DMS53 (cell line): ENCODE measurements around the gene GALNT9.
A peak's percentile ranks its signal among the peaks of the same experiment; 100 is the strongest.
"Not testable (repeated sequence)": the region's sequence is repeated elsewhere in the genome, so short reads cannot be mapped to it uniquely, and the experiment has no call there.

Experiments
- DNase-seq: peaks from one replicate; lab custom pipeline; 2025; lab: John Stamatoyannopoulos, UW

The GALNT9 gene

DNA sequence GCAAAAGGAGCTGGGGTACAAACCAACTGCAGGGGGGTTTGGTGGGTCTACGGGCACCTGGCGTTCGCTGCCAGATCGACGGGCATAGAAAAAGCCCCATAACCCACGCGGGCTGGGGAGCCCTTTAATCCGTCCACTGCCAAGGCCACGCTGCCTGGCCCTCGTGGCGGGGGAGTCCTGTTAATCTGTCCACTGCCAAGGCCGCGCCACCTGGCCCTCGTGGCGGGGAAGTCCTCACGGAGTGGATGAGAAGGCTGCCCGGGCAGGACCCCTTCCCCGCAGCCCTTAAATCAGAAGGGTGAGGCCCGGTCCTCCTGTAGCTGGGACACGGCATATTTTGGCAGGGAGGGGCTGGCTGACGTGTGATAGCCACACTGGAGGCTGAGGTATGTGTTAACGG lies 99.0 kb downstream of the GALNT9 start:
- DNase-seq = no peak

DNA sequence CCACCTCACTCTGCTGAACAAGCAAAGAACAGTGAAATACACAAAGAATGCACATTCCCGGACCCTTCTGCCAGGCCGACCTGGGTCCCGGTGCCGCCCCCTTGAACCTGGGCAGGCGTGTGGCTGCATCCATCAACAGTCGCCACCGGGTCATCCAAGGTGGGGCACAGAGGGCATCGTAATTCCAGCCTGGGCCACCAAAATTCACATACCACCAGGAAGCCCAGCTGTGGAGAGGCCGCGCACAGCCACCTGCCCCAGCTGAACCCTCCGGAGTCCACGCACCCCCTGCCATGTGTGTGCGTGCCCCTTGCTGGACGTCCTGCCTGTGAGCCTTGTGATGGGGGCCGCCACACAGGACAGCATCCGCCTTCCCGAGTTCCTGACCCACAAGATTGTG lies 99.5 kb downstream of the GALNT9 start:
- DNase-seq = no peak

DNA sequence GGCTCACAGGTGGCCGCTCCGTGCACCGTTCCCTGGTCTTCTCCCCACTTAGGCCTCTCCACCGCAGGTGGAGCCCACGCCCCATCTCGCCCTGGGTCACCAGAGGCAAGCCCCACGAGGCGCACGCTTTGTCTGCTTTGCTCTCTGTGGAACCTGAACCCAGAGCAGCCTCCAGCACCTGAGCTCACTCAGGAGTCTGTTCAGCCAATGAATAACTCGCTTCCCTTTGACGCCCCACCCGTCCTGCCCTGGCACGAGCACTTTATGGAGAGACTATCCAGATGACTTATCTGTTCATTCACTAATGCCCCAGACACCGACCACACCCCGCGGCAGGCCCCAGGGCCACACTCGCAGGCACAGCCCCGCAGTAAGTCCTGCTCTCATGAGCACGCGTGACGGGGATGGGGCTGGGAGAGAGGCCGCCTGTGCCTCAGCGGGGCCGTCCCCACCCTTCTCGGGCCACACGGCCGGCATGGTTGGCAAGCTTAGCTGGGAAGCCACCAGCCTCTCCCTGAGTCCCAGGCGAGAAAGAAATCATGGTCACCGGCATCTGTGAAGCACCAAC lies 100.1 kb downstream of the GALNT9 start:
- no peak for DNase-seq

DNA sequence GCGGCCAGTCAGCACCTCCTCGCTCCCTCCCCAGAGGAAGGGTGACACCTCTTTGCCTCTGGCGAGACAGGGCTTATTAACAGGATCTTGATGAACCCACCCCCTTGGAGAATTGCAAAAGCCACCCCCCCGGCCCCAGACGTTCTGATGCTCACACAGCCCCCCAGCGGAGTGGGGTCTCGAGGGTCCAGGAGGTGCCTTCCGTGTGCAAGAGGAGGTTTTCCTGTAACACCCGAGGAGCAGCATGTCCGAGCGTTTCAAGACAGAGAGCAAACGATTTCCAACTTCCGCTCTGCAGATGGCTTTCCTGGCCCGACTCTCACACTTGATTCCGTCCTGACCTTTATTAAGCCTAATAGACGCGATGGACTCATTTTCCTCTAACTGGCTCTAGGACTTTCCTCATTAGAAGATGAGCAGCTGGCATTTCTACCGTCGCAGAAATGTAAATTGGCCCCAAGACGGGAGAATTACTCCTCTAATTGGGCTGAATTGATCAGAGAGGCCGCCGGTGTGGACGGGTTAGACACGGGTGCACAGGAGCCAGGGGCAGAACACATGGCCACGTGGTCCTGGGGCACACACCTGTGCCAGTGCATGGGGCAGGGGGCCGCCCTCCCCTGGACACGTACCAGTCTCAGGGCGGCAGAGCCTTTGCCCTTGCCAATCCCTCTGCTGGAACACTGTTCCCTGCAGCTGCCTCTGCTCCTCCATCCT lies 100.8 kb downstream of the GALNT9 start:
- DNase-seq = no peak

DNA sequence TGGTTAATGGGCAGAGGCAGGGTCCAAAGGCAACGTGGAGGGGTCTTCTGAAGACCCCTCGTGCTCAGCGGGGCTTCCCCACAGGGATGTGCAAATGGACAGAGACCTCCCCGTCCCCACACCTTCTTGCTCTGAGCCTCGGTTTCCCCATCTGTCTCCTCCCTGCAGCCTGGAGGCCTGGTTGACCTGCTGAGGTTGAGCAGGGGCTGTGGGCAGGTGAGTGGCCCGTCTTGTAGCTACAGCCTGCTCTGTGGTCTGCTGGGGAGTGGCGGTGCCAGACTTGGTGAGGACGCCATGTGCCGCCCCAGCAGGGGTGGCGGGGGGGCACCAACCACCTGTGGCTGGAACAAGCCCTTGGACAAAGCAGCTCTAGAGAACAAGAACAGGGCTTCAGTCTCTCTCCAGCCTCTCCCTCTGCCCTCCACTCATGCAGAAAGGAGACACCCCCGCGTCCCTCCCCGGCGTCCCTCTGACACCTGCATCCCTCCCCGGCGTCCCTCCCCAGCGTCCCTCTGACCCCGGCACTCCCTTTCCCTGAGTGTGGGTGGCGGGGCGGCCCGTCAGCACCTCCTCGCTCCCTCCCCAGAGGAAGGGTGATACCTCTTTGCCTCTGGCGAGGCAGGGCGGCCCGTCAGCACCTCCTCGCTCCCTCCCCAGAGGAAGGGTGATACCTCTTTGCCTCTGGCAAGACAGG lies 101.5 kb downstream of the GALNT9 start:
- no peak for DNase-seq

DNA sequence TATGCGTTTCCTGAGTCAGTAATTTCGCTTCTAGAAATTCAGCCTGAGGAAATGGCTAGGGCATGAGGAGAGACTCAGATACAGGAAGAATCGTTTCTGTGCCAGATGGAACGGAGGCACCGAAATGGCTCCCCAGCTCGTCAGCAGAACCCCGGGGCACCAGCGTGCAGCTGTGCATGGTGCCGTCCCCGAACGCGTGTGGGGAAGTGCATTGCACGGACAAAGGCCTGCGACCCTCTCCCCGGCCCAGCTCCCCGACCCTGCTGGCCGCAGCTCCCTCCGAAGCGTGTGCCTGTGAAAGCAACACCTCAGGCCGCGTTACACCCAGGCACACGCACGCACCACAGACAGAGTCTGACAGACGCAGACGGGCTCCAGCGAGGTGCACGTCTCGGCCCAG lies 102.3 kb downstream of the GALNT9 start:
- no peak for DNase-seq

DNA sequence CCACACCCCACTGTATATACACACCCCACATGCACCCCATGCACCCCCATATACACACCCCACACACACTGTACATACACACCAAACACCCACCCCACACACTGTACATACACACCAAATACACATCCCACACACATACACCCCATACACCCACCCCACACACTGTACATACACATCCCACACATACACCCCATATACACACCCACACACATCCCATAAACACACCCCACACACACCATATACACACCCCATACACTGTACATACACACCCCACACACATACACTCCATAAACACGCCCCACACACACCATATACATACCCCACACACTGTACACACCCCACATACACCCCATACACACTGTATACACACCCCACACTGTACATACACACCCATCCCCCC lies 102.8 kb downstream of the GALNT9 start:
- DNase-seq = no peak

DNA sequence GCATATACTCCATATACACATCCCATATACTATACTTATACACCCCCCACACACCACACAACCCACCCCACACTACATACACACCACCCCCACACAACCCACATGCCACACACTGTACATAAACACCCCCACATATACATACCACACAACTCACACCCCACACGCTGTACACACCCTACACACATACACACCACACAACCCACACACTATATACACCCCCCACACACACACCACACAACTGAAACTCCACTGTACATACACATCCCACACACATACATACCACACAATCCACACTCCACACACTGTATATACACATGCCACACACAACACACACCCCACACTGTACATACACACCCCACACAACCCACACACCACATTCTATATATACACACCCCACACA lies 104.2 kb downstream of the GALNT9 start:
- no peak for DNase-seq

DNA sequence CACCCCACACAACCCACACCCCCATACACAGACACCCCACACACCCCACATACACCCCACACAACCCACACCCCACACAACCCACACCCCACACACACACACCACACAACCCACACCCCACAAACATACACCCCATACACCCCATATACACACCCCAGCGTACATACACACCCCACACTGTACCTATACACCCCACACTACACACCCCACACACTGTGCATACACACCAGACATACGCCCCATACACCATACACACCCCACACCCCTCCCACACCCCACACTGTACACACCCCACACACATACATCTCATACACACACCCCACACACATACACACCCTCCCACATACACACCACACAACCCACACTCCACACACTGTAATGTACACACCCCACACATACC lies 104.9 kb downstream of the GALNT9 start:
- DNase-seq = no peak

DNA sequence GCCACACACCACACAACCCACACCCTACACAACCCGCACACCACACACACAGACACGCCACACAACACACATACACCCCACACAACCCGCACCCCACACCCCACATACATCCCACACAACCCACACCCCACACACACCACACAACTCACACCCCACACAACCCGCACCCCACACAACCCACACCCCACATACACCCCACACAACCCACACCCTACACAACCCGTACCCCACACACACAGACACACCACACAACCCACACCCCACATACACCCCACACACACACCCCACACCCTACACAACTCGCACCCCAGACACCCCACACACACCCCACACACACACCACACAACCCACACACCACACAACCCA lies 106.6 kb downstream of the GALNT9 start:
- no peak for DNase-seq

DNA sequence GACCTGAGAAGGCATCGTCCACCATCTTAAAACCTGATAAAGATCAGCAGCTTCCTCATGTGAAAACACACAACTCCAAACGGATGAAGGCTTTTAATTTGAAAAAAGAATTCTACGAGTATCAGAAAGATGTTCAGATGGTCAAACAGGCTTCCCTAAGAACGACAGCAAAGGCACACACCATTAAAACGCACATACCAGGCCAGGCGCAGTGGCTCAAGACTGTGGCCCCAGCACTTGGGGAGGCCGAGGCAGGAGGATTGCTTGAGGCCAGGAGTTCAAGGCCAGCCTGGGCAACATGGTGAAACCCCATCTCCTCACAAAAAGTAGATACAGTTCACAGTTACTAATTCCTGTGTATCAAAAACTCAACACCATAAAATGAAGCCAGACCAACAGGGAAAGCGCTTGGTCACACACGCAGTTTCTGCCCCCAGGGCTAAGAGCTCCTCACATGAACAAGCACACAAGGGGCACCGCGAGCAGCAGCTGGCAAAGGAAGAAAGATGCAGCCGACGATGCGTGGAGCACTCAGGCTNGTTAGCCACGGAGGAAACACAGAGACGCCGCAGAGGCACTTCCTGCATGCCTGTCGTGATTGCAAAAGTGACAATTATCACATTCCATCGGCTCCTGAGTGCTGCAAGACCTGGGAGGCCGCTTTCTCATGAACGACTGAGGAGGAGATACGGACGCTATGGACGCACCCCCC lies 107.1 kb downstream of the GALNT9 start:
- peak; percentile 52 for DNase-seq

DNA sequence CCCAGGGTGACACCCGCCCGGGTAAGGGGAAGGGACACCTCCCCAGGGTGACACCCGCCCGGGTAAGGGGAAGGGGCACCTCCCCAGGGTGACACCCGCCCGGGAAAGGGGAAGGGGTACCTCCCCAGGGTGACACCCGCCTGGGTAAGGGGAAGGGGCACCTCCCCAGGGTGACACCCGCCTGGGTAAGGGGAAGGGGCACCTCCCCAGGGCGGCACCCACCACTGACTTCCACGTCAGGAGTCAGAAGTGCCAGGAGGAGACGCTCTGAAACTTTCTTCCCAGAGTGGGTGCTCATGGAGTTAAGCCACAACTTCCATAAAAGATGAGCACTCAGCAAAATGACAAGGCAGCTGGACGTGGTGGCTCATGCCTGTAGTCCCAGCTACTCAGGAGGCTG lies 109.6 kb downstream of the GALNT9 start:
- DNase-seq = not testable (repeated sequence)

DNA sequence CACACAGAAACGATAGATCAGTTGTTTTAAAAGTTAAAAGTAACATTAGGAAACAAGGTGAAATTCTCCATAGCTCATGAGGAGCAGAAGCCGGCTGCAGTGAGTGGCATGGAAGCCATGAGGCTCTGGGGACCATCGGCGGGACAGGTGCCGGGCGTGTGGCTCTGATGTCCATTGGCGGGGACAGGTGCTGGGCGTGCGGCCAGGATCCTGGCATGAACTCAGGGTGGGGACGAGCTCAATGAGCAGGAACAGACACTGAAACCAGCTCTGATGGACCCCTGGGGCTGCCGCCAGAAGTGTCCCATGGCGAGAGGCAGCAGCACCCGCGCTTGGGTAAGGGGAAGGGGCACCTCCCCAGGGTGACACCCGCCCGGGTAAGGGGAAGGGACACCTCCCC lies 110.1 kb downstream of the GALNT9 start:
- DNase-seq = no peak

DNA sequence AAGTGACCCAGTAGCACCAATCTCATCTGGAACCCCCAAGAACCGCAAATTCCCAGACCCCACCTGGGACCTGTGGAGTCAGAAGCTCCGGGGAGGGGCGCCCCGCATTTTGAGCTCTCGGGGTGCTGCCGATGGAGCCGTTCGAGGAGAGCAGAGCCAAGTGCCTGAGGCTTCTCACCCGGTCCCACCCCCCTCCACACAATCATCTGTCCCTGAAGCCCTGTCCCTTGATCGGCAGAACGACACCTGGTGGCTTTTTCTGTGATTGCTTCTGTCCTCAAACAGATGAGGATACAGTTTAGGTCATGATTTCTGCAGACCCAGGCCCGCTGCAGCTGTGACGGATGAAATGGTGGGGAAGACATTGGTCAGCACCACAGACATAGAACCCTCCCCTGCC lies 110.5 kb downstream of the GALNT9 start:
- peak; percentile 61 for DNase-seq

DNA sequence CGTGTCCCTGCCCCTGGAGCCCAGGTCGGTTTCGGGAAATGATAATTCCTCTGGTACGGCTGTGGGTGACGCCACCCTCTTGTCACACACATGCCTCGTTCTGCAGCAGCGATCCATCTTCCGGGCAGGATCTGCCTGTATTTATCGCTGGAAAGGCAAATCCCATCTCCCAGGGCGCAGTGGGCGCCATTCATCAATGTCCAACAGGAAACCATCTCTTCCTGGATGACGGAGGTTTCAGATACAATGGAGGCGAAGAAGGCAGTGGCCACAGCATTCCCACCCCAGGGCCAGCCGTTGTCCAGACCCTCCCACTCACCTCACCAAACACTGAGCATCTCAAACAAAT lies 110.9 kb downstream of the GALNT9 start:
- DNase-seq = no peak

DNA sequence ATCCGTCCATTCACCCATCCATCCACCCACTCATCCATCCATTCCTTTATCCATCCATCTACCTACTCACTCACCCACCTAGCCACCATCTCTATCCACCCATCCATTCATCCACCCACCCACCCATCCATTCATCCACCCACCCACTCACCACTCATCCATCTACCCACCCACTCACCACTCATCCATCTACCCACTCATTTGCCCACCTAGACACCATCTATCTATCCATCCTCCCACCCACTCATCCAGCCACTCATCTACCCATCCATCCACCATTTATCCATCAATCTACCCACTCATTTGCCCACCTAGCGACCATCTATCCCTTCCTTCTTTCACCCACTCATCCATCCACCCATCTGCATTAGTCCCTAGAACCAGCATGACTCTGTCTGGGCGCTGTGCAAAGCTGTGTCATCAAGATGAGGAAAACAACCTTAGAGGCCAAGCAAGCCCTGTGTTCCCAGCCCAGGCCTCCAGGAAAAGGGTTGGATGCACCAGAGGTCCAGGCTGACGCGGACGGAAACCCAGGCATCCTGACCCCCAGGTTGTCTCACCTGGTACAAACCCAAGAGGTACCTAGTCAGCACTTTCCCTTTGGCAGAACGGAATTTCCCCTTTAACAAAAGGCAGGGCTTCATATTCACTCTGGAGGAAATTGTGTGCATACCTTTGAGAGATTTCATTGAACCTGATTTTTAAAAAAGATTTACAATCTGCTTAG lies 111.4 kb downstream of the GALNT9 start:
- no peak for DNase-seq

DNA sequence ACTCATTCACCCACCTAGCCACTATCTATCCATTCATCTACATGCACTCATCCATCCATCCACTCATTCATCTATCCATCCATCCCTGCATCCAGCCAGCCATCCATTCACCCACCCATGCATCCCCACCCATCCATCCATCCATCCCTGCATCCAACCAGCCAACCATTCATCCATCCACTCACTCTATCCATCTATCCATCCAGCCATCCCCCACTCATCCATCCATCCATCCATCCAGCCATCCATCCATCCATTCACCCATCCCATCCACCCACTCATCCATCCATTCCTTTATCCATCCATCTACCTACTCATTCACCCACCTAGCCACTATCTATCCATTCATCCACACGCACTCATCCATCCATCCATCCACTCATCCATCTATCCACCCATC lies 112.0 kb downstream of the GALNT9 start:
- no peak for DNase-seq

DNA sequence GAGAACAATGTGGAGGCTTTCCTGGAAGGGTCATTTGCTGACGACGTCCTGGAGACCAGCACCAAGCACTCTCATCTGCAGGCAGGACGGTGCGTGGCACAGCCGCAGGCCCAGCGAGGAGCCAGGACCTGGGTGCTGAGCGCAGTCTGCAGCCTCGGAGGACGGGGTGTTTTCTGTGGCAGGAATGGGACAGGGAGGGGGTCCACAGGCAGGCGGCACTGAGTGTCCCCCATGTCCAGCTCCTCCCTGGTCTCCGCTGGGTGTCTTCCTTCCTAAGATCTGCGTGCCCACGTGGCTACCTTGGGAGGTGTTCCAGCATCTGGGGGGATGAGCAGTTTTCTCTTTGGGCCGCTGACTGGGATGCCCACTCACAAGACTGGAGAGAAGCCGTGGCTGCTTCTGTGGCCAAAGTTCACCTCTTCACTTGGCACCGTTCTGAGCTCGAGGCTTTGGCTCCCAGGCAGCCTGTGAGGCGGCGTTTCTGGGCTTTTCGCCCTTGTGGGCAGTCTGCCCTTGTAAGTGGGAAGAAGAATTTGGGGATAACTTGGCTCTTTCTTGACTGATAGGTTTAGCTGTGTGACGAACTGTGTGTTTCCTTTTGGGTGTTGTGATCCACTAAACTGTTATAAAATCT lies 112.9 kb downstream of the GALNT9 start:
- no peak for DNase-seq

DNA sequence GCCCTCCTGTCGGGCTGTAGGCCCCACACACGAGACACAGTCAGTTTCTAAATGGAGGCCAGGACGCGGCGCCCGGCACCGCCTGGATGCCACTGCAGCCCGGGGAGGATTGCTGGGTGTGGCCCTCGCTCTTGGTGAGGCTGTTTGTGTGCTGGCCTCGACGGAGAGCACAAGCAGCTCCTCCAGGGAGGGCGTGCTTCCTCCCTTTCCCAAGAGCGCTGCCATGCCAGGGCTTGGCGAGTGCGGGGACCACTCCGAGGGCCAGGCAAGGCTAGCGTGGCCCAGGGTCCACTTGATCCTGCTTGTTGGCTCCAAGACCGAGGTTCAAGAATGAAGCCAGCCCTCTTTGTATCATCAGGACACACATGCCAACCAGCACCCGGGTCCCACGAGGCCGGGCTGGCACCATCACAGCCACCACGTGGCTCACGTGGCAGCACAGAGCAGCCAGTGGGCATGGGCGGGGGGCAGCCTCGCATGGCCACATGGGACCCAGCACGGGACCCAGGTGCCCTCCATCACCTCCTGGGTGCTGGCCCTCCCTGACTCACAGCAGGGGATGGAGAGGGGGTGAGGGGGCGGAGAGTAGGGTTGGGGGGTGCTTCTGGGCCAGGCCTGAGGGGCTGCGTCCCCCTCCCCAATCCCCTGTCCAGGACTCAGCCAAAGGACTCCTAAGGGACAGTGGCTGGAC lies 113.9 kb downstream of the GALNT9 start:
- no peak for DNase-seq

DNA sequence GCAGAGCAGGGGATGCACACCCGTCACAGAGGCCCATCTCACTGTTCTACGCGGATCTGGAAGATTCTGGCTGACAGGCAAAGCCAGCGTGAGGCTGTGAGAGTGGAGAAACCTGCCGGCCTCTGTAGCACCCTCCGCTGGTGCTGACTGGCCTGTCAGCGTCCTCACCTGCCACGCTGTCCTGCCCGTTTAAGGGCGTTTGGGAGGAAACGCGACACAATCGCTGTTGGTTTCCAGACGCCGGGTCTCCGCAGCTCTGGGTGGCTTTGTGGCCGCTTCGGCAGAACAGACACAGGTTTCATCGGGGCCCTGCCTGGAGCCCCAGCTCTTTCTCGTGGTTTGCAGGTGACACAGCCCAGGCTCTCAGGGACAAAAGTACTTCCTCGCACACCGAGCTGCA lies 114.5 kb downstream of the GALNT9 start:
- peak; percentile 29 for DNase-seq

DNA sequence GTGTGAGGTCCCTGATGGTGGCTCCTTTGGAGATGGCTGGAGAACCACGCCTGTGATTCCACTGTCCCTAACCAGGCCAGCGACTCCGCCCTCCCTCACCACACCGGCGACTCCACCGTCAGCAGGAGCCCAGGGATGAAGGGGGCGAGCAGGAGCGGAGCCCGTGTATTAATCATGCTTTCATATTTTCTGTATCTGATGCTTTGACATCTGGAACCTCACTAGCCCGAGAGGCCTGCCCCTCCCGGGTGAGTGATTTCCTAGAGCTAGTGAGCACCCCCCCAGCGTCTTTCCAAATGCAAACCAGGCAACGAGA lies 115.3 kb downstream of the GALNT9 start:
- no peak for DNase-seq
